HG03520 (cell line): ENCODE measurements around the gene ALPG.
"Not testable (repeated sequence)": the region's sequence is repeated elsewhere in the genome, so short reads cannot be mapped to it uniquely, and the experiment has no call there.

Experiments
- ATAC-seq: cut with Tn5 transposase; IDR thresholded peaks from one replicate; pipeline ENCODE4 v1.9.1; 2021; ENCODE audit warnings: mild to moderate bottlenecking, moderate library complexity; ENCODE audit not compliant: unreplicated experiment

ALPG gene

DNA sequence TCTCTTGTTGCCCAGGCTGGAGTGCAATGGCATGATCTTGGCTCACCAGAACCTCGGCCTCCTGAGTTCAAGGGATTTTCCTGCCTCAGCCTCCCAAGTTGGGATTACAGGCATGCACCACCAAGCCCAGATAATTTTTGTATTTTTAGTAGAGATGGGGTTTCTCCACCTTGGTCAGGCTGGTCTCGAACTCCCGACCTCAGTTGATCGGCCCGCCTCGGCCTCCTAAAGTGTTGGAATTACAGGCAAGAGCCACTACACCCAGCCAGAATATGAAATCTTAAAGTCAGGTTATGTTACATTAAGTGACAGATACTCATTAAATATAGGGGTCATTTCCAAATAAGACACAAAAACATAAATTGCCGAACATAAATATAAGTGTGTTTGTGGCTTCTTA lies 12.2 kb upstream of the ALPG start:
- not testable (repeated sequence) for ATAC-seq

GRCh38 chr2:232395586-232395985 lies 11.1 kb upstream of the ALPG start:
- ATAC-seq = no peak

DNA sequence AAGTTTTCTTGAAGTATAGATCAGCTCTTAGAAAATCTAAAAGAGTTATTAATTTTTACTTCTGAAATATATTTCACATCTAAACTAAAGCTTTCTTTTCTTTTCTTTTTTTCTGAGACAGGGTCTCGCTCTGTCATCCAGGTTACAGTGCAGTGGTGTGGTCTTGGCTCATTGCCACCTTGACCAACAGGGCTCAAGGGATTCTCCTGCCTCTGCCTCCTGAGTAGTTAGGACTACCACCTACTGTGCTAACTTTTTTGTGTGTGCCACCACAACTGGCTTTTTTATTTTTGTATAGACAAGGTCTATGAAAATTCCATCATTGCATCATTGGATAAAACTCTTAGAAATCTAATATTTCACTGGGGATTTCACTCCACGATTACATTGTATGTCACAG lies 10.0 kb upstream of the ALPG start:
- no peak for ATAC-seq

DNA sequence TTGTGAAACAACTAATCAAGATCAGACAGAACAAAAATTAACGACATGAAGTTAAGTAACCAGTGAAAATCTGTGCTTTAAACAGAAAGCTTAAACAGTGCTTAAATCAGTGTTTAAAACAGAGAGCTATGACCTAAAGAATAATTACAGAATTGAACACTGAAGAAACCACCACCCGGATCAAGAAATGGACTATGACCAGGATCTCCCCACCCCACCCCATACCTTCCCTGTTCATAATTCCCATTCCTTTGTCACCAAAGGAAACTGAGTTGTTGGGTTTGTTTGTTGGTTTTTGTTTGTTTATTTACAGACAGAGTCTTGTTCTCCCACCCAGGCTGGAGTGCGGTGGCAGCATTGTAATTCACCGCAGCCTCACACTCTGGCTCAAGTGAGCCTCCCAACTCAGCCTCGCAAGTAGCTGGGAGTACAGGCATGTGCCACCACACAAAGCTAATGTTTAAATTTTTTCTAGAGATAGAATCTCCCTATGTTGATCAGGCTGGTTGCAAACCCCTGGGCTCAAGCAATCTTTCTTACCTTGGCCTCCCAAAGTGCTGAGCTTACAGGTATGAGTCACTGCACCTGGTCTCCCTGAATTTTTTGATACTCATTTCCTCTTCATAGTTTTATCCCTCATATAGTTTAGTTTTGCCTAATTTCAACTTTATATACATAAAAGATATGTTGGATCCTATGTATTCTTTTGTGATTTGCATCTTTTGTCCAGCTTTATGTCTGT lies 8.2 kb upstream of the ALPG start:
- ATAC-seq = no peak

GRCh38 chr2:232400256-232401015 lies 6.2 kb upstream of the ALPG start:
- ATAC-seq = no peak

- no peak for ATAC-seq
Measured at GRCh38 chr2:232402518-232402917, 4.1 kb upstream of the ALPG start.

DNA sequence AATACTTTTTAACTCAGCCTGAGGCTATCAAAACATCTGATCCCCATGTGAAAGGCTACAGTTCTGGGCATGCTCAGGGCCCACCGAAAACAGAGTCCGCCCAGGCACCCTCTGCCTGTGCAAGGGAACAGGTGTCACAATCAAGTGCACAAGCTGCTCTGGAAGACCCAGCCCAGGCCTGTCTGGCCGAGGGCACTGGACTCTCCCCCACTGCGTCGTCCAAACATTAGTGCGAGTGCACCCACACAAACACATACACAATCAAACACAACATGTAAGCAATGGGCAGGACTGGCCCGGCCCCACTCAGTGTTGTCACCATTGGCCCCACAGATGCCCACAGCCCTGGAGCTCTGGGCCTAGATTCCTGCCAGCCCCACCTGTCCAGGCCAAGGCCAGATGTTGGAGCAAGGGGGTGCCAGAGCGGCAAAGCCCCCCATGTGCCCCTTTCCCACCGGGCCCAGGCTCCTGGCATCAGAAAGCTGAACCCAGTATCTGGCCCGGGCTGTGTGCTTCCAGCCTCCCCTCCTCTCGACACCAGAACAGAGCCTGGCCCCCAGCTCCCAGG lies 617 bp upstream of the ALPG start:
- no peak for ATAC-seq

- ATAC-seq = not testable (repeated sequence)
Measured at GRCh38 chr2:232407428-232408150, 945 bp downstream of the ALPG start.

DNA sequence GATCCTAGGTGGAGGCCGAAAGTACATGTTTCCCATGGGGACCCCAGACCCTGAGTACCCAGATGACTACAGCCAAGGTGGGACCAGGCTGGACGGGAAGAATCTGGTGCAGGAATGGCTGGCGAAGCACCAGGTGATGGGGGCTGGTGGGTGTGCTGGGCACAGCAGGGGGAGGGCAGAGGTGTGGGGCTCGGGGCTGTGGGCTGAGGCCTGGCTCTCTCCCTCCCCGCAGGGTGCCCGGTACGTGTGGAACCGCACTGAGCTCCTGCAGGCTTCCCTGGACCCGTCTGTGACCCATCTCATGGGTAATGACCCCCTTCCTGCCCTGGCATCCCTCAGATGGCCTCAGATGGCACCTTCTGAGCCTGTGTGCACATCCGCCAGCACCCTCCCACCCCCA lies 1.6 kb downstream of the ALPG start:
- not testable (repeated sequence) for ATAC-seq

DNA sequence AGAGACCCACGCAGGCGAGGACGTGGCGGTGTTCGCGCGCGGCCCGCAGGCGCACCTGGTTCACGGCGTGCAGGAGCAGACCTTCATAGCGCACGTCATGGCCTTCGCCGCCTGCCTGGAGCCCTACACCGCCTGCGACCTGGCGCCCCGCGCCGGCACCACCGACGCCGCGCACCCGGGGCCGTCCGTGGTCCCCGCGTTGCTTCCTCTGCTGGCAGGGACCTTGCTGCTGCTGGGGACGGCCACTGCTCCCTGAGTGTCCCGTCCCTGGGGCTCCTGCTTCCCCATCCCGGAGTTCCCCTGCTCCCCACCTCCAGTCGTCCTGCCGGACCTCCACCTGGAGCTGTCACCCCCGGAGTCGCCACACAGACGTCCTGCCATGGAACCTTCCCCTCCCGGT lies 3.0 kb downstream of the ALPG start:
- ATAC-seq = not testable (repeated sequence)

DNA sequence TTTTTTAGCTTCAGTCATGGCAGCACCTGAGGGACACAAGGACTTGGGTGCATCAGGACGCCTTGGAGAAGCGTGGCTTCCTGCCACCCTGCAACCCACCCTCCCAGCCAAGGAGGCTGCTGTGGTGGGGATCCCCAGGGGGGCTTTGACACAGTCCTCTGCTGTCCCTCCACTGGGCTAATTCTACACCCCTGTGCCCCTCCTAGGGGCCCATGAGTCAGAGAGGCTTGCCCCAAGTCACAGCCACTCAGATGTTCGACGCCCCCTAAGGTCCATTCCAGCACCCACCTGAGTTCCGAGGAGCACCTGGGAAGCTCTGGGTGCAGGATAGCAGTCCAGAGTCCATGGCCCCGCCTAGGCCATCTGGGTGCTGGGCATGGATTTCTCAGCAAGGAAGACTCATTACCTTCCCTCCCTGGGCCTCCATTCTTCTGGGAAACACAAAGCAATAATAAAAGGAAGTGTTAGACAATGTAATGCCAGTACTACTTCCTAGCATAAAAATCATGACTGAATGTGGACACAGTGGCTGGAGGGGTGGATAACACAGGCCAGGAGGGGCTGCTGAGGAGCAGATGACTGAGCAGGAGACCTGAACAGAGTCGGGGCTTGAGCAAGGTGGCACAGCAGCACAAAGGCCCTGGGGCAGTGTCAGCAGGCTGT lies 3.7 kb downstream of the ALPG start:
- ATAC-seq = no peak

GRCh38 chr2:232411901-232412629 lies 5.4 kb downstream of the ALPG start:
- no peak for ATAC-seq

DNA sequence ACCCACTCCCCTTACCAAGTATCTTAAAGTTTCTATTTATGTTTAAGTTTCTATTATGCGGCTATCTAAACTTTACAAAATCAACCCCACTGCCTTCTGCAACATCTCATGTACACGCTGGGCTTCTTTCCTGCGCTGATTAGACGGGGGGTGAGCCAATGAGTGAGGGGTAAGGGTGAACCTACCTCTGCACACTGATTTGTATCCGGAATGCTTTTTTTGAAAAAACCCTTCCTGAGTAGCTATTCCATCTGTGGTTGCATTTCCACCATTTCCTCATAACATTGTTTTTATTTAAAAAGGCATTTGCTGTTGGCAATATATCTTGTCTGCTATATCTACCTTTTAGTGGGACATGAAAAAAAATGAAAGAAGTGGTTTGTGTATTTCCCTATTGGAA lies 6.3 kb downstream of the ALPG start:
- no peak for ATAC-seq

DNA sequence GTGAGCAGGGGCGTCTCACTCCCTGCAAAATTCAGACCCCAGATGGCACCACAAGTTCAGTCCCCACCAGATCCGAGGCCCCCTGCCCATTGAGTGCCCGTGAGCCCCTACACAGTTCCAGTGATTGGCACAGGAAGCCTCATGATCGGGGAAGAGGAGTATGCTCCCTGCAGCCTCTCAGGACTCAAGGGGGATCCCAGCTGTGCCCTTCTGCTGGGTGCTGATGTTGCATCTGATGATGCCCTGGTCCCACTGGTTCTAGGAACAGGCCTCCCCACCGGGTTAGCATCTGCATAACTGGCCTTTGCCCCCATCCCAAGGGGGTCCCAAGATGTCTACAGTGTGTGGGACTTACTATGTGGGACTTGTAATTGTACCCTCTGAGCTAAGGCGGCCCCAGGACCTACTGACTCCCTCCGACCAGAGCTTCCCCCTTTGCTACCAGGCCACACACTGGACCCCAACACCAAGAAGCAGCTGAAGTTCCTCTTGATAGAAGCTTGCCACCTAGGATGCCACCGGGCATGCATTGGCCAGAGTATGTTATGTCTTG lies 8.6 kb downstream of the ALPG start:
- no peak for ATAC-seq

GRCh38 chr2:232415736-232416520 lies 9.3 kb downstream of the ALPG start:
- ATAC-seq = no peak

DNA sequence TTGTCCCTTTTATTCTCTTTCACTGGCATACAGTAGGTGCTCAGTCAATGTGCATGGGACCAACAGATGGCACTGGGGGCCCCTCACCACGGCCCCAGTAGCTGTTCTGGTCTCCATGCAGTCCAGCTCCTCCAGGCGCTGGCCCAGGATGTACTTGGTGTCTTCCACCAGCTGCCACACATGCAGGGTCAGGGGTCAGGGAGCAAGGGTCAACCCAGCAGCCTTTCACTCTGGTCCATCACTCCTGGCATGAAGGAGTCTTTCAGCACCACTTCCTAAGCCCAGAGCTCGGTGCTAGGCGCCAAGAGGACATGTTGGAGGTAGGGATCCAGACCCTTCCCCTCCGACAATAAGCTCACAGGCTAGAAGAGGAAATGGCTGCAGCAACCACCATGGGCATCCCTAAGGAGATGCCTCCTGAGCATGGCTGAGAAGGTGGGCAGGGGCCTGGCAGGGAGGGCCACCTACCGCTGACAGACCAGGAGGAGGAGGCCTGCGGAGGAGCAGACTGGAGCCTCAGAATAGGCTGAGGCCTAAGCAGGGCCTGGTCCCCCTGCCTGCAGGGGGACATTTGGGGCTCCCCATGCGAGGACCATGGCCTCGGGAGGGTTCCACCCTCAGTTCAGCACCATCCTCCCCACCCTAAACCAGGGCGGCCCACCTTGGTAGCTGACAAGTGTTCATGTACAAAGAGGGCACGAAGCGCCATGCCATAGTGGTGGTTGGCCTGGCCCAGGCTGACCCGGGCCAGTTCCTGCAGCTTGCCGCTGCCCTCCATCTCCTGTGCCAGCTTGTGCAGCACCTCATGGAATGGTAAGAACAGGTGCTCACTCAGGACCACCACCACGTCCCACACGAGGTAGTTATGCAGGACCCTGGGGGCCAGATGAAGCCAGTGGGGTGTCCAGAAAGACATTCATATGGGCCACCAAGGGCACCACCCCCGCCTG lies 10.2 kb downstream of the ALPG start:
- ATAC-seq = no peak

GRCh38 chr2:232417489-232417888 lies 10.8 kb downstream of the ALPG start:
- ATAC-seq = no peak

DNA sequence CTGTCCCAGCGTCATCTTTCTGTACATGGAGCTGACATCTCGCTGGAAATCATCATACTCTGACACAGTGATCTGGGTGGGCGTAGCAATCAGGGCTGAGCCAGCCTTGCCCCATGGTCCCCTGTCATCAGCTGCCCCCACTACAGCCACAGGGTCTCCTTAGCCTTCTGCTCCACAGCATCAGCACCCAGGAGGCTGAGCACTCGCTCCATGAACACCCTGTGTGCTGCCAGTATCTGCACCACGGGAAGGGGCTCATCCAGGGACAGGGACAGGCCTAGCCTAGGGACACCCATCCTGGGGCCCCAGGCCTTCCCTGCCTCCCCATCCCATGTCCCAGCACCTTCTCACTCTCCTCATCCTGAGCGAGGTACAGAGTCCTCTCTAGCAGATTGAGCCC lies 11.4 kb downstream of the ALPG start:
- no peak for ATAC-seq
